K562 (cell line): ENCODE data around the gene PAF1. TPM values are rescaled to one million over a fixed set of nuclear protein-coding genes. Genes with fewer than 3 reads are reported as not detected.
A peak's percentile ranks its signal among the peaks of the same experiment; 100 is the strongest.

Source experiments
- ADNP ChIP-seq: fragments of 200-800 bp; sonication (Bioruptor generic); IDR thresholded peaks from 2 replicates; pipeline ENCODE4 v1.6.1; 2016; ENCODE audit warnings: missing genetic modification characterization, missing compliant biosample characterization
- BMI1 ChIP-seq: fragments of 150-350 bp; IDR thresholded peaks from 2 replicates; pipeline ENCODE4 v1.6.1; 2014; ENCODE audit warnings: low read length
- ETV1 ChIP-seq: fragments of 450-650 bp; conservative IDR thresholded peaks from 2 replicates; pipeline ENCODE4 v1.6.1; 2016; ENCODE audit warnings: missing genetic modification characterization, control low read depth, low read depth, missing compliant biosample characterization
- FOXK1 ChIP-seq: sonication (generic); formaldehyde crosslinking; IDR thresholded peaks from 2 replicates; pipeline ENCODE4 v1.8.0; 2022; ENCODE audit warnings: missing genetic modification reagents, mild to moderate bottlenecking, borderline replicate concordance
- HNRNPLL ChIP-seq: fragments of 200-400 bp; formaldehyde crosslinking; IDR thresholded peaks from 2 replicates; pipeline ENCODE4 v1.6.1; 2017; ENCODE audit warnings: low read length, low read depth, mild to moderate bottlenecking; ENCODE audit not compliant: poor library complexity, severe bottlenecking
- KDM4B ChIP-seq, 2 experiments: fragments of 450-650 bp in 1 of 2; sonication (generic) in 1 of 2; IDR thresholded peaks; 2 replicates each; pipeline ENCODE4 v1.6.1; 2016 to 2017; ENCODE audit warnings: borderline replicate concordance in 2 of 2, antibody characterized with exemption in 1 of 2, low read depth in 1 of 2, mild to moderate bottlenecking in 1 of 2
- NBN ChIP-seq: fragments of 450-650 bp; IDR thresholded peaks from 2 replicates; pipeline ENCODE4 v1.6.1; 2016; ENCODE audit warnings: low read depth, mild to moderate bottlenecking
- NR2C1 ChIP-seq, 2 experiments: fragments of 450-650 bp; IDR thresholded peaks; 2 replicates each; pipeline ENCODE4 v1.6.1; 2017; ENCODE audit warnings: mild to moderate bottlenecking in 2 of 2, antibody characterized with exemption in 1 of 2, inconsistent platforms in 1 of 2, missing compliant biosample characterization in 1 of 2, missing genetic modification characterization in 1 of 2
- POLR2AphosphoS5 ChIP-seq: IDR thresholded peaks from 2 replicates; pipeline ENCODE4 v1.6.1; 2011; ENCODE audit warnings: mild to moderate bottlenecking, low read depth, low read length, moderate library complexity; ENCODE audit not compliant: control insufficient read depth, insufficient read depth
- SIN3A ChIP-seq, 2 experiments: fragments of 150-350 bp in 1 of 2; IDR thresholded peaks; 2 replicates each; pipeline ENCODE4 v1.6.1; 2011 to 2016; ENCODE audit warnings: borderline replicate concordance in 2 of 2, low read depth in 2 of 2, low read length in 2 of 2, mild to moderate bottlenecking in 2 of 2, moderate library complexity in 2 of 2; ENCODE audit not compliant: control insufficient read depth in 1 of 2
- SIN3B ChIP-seq: fragments of 450-650 bp; IDR thresholded peaks from 2 replicates; pipeline ENCODE4 v1.6.1; 2017; ENCODE audit warnings: low read depth, mild to moderate bottlenecking, moderate library complexity
- SP2 ChIP-seq: IDR thresholded peaks from 2 replicates; pipeline ENCODE4 v1.6.1; 2011; ENCODE audit warnings: mild to moderate bottlenecking, low read depth, low read length, moderate library complexity; ENCODE audit not compliant: poor library complexity, severe bottlenecking; ENCODE audit errors: extremely low read depth
- SRSF9 ChIP-seq: fragments of 200-400 bp; formaldehyde crosslinking; IDR thresholded peaks from 2 replicates; pipeline ENCODE4 v1.6.1; 2017; ENCODE audit warnings: low read depth, low read length, borderline replicate concordance
- TAF1 ChIP-seq: IDR thresholded peaks from 2 replicates; pipeline ENCODE4 v1.6.1; 2011; ENCODE audit warnings: mild to moderate bottlenecking, low read length, moderate library complexity; ENCODE audit not compliant: insufficient read depth, control insufficient read depth, severe bottlenecking; ENCODE audit errors: extremely low read depth
- ZEB2 ChIP-seq: fragments of 450-650 bp; IDR thresholded peaks from 2 replicates; pipeline ENCODE4 v1.6.1; 2016
- ZNF3 ChIP-seq: fragments of 250-450 bp; sonication (Bioruptor Pico); IDR thresholded peaks from 2 replicates; pipeline ENCODE4 v1.5.0; 2021; ENCODE audit warnings: mild to moderate bottlenecking, moderate library complexity
- ZNF79 ChIP-seq: fragments of 250-450 bp; sonication (Bioruptor Pico); IDR thresholded peaks from 2 replicates; pipeline ENCODE4 v1.4.0; 2020; ENCODE audit warnings: low read depth, mild to moderate bottlenecking, moderate library complexity
- polyA plus RNA-seq, 8 experiments: library from polyadenylated mRNA; depleted of rRNA in 4 of 8; stranded (reverse) in 5 of 8; unstranded in 3 of 8; fragments of >200 nt; fragmentation: Nextera tagmentation in 2 of 8; fragmentation: Illumina TruSeq in 1 of 8; extraction: Ambion mirVana in 2 of 8; extraction: Trizol in 1 of 8; gene quantifications; 2 replicates each; pipeline versions ENCODE4 v1.2.1 to v1.2.3, GENCODE V29; 2011 to 2014; ENCODE audit warnings: inconsistent platforms in 1 of 8, missing spikeins in 1 of 8
- total RNA-seq, 7 experiments: library from RNA; depleted of rRNA in 6 of 7; stranded (reverse); fragments of >200 nt in 6 of 7; fragmentation: Illumina TruSeq in 2 of 7; extraction: Trizol in 2 of 7; gene quantifications; 2 replicates each; pipeline versions ENCODE4 v1.2.1 to v1.2.3, GENCODE V29; 2011 to 2021; ENCODE audit warnings: low replicate concordance in 1 of 7
- TF ChIP-seq, protein P1 (sequence below): sonication (generic); formaldehyde crosslinking; IDR thresholded peaks from 2 replicates; pipeline ENCODE4 v1.8.0; 2023; ENCODE audit warnings: mild to moderate bottlenecking, missing genetic modification reagents

Gene PAF1
- total and polyA plus RNA-seq, 9 of the 15 experiments (the other 6 are each of a cell fraction or from before 2014, with no cell fraction given): 1.5 to 45.0 (median 33.8) TPM

DNA sequence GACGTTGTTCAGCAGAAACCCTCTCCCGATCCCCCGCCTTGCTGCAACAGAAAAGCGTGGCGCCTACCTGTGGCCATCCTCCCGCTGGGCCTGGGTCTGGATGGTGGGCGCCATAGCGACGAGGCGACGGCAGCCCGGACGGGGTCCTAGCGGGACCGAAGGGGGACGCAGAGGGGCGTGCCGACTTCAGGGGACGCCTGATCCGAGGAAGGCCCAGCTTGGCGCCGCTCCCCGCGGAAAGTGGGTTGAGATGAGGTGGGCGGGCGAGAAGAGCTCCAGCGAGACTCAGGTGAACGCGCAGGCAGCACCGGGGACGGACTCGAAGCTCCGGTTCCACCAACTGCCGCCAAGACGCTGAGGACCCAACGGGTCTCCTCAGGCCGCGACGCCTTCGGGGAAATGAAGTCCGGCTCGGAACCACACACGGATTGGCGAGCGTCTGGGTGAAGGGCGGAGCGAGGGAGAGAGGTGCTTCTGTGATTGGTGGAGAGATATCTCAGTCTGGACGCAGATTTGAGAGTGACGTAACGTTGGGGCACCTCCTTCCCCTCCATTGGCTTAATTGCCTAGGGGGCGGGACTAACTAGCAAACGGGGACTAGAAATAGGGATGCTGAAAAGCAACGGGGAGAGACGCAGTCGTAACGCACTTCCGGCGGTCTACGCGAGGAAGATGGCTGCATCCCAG lies at the start of gene PAF1, which contains the start of gene MED29 (continued):
- TF ChIP-seq NR2C1 (IDR thresholded peaks at IDR 0.05) (no peak), NR2C1 (tag; IDR thresholded peaks at IDR 0.05) (peak; percentile 74), KDM4B (IDR thresholded peaks at IDR 0.05; ENCODE audit: borderline replicate concordance in 2 of 2, low read depth in 1 of 2) (peak in 1 of 2 experiments; percentile 33; a peak in 1 of 4 replicates), HNRNPLL (peak; percentile 71), SRSF9 (no peak), ADNP (tag) (no peak), ZNF79 (CRISPR knock-in tag) (no peak), SIN3B (peak; percentile 78; the same call in 1 of the 2 replicates), ZNF3 (CRISPR knock-in tag) (no peak), ZEB2 (peak; percentile 93), POLR2AphosphoS5 (peak; percentile 91), ETV1 (tag) (peak; percentile 58), TAF1 (peak; percentile 62), SP2 (peak; percentile 68), NBN (peak; percentile 93), BMI1 (no peak), FOXK1 (CRISPR knock-in tag) (peak; percentile 28; the same call in 1 of the 2 replicates), SIN3A (IDR thresholded peaks at IDR 0.05; ENCODE audit: borderline replicate concordance in 2 of 2, control insufficient read depth in 1 of 2, low read depth in 2 of 2, low read length in 2 of 2) (peak; percentile 29 to 77; a peak in 1 of 4 replicates)
- TF ChIP-seq, protein P1, sequence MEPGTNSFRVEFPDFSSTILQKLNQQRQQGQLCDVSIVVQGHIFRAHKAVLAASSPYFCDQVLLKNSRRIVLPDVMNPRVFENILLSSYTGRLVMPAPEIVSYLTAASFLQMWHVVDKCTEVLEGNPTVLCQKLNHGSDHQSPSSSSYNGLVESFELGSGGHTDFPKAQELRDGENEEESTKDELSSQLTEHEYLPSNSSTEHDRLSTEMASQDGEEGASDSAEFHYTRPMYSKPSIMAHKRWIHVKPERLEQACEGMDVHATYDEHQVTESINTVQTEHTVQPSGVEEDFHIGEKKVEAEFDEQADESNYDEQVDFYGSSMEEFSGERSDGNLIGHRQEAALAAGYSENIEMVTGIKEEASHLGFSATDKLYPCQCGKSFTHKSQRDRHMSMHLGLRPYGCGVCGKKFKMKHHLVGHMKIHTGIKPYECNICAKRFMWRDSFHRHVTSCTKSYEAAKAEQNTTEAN (CRISPR knock-in tag): peak; percentile 43; the same call in 1 of the 2 replicates
- TF ChIP-seq, all 486 proteins: peak for 158
